H1 (cell line): ENCODE results near the gene CACNG3.
"Not testable (repeated sequence)": the region's sequence is repeated elsewhere in the genome, so short reads cannot be mapped to it uniquely, and the experiment has no call there.

Source experiments
- CTCF ChIP-seq, 3 experiments: IDR thresholded peaks; 1 replicate in 2 of 3; 2 replicates in 1 of 3; pipeline versions ENCODE4 v1.5.1 to v1.6.1; 2011; ENCODE audit warnings: low read length in 3 of 3, mild to moderate bottlenecking in 3 of 3, inconsistent platforms in 2 of 3, low read depth in 1 of 3, moderate library complexity in 1 of 3; ENCODE audit not compliant: insufficient read depth in 1 of 3; ENCODE audit errors: control extremely low read depth in 1 of 3
- GABPA ChIP-seq: IDR thresholded peaks from 2 replicates; pipeline ENCODE4 v1.6.1; 2011; ENCODE audit warnings: mild to moderate bottlenecking, low read length, moderate library complexity, borderline replicate concordance; ENCODE audit not compliant: insufficient read depth
- POLR2AphosphoS5 ChIP-seq: IDR thresholded peaks from 2 replicates; pipeline ENCODE4 v1.6.1; 2011; ENCODE audit warnings: low read depth, low read length
- POU5F1 ChIP-seq: IDR thresholded peaks from 2 replicates; pipeline ENCODE4 v1.6.1; 2011; ENCODE audit warnings: low read depth, mild to moderate bottlenecking, low read length, moderate library complexity
- SP1 ChIP-seq: IDR thresholded peaks from 2 replicates; pipeline ENCODE4 v1.6.1; 2011; ENCODE audit warnings: low read depth, low read length
- SRF ChIP-seq: IDR thresholded peaks from 2 replicates; pipeline ENCODE4 v1.6.1; 2011; ENCODE audit warnings: mild to moderate bottlenecking, low read depth, low read length, moderate library complexity
- TEAD4 ChIP-seq: IDR thresholded peaks from 2 replicates; pipeline ENCODE4 v1.6.1; 2012; ENCODE audit warnings: low read depth, low read length, inconsistent platforms, mixed read lengths
- ZNF274 ChIP-seq: IDR thresholded peaks from 2 replicates; pipeline ENCODE4 v1.7.0; 2012; ENCODE audit warnings: low read length, borderline replicate concordance; ENCODE audit errors: extremely low read depth

GRCh38 chr16:24300750-24301149 is 44.6 kb downstream of the CACNG3 start:
- TF ChIP-seq SP1; SRF; CTCF (IDR thresholded peaks at IDR 0.05; ENCODE audit: control extremely low read depth in 1 of 3, insufficient read depth in 1 of 3, low read depth in 1 of 3, low read length in 3 of 3); ZNF274; POU5F1; TEAD4; GABPA; POLR2AphosphoS5: not testable (repeated sequence)
